ENCODE data around the gene RAB3C.
A peak's percentile ranks its signal among the peaks of the same experiment; 100 is the strongest.
"Not testable (repeated sequence)": the region's sequence is repeated elsewhere in the genome, so short reads cannot be mapped to it uniquely, and the experiment has no call there.

The RAB3C gene

DNA sequence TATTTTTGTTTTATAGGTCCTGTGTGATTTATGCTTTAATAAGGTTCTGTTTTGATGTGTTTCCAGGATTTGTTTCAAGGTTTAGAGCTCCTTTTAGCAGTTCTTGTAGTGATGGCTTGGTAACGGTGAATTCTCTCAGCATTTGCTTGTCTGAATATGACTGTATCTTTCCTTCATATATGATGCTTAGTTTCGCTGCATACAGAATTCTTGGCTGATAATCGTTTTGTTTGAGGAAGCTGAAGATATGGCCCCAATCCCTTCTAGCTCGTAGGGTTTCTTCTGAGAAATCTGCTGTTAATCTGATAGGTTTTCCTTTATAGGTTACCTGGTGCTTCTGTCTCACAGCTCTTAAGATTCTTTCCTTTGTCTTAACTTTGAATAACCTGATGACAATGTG lies 20.0 kb downstream of the RAB3C start:
- not testable (repeated sequence) for DNase-seq (ENCODE audit: low spot score)

DNA sequence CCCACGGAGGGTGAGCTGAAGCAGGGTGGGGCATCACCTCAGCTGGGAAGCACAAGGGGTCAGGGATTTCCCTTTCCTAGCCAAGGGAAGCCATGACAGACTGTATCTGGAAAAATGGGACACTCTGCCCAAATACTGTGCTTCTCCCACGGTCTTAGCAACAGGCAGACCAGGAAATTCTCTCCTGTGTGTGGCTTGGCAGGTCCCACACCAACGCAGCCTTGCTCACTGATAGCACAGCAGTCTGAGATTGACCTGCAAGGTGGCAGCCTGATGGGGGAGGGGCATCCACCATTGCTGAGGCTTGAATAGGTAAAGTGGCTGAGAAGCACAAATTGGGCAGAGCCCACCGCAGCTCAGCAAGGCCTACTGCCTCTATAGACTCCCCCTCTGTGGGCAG lies 23.2 kb downstream of the RAB3C start:
- DNase-seq (ENCODE audit: low spot score): no peak

DNA sequence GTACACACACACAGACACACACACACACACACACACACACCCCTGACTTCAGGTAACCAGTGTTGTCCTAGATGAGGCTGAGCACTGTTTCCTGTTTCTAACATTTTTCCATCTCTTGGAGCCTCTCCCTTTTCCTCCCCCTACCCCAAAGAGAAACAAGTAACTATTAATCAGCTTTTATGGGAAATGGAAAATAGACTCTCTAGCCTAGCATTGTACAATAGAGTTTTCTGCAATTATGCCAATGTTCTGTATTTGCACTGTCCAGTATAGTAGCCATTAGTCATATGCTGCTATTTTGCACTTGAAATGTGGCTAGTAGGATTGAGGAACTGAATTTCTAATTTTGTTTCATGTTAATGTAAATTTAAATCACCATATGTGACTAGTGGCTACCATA lies 33.1 kb downstream of the RAB3C start:
- no peak for DNase-seq (ENCODE audit: low spot score)

DNA sequence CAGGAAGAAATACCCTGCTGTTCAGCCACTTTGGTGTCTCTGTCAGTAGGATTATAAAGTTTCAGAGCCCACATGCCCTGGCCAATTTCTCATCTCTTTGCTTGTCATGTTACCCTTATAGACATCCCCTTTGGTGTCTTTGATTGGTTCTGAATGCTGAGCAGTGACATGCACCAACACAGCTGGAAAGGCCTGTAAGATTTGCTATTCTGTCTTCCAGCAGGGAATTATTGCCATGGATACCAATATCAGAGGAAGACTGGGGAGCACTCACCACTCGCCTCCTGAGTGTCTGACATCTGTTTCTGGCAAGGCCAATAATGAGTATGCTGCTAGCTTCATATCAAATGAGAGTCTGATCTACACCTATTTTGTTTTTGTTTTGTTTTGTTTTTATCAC lies 34.4 kb downstream of the RAB3C start:
- no peak for DNase-seq (ENCODE audit: low spot score)

DNA sequence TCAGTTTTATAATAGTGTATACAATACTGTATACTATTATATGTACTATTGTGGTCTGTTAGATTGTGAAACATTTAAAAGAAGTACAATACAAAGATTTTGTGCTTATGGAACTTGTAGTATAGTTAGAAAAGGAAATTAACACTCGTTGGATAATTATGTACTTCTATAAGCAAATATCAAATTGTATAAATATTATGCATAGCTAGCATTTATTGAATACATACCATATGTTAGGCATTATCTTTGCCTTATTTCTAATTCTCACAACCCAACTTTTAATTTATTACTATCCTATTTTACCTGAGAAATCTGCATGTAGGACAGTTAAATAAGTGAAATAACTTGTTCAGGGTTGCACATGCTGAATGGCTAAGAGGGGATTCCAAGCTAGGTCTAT lies 37.5 kb downstream of the RAB3C start:
- DNase-seq (ENCODE audit: low spot score): no peak

DNA sequence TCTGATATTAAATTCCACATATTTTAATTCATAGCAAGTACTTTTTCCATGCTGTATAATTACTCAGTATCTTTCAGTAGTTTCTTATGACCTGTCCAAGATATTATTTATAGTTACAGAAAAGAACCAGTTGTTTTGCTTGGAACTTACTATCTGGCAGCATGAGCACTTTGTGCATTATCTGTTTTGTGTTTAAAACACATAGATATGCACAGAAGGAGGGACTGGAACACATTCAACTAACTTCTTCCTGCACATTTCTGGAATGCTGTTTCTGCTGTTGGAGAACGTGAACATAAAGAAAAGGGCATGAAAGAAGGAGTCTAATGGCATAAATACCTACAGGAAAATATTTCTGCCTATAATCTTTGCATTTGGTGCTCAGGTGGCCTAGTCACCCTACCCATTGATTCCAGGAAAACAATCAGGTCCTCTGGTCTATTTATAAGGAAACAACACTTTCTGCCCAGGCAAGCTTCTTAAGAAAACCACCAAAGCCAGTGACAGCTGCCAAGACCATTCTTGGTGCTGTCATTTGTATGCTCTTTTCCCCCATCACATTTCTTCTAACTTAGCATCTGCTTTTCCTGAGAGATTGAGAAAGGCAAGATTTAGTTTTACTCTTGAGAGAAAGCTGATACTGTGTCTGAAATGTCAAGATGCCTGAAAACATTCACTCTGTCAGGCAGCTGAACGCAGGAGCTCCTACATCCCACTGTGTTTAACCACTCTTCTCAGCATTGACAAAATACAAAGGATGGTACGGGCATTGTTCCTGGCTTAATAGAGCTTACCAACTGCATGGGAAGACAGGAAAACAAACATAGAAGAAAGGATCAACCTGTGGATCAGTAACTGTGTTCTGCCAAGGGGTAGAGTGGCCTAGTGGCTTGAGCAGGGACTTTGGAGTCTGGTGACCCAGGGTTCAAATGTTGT lies 40.3 kb downstream of the RAB3C start:
- DNase-seq (ENCODE audit: low spot score): no peak

DNA sequence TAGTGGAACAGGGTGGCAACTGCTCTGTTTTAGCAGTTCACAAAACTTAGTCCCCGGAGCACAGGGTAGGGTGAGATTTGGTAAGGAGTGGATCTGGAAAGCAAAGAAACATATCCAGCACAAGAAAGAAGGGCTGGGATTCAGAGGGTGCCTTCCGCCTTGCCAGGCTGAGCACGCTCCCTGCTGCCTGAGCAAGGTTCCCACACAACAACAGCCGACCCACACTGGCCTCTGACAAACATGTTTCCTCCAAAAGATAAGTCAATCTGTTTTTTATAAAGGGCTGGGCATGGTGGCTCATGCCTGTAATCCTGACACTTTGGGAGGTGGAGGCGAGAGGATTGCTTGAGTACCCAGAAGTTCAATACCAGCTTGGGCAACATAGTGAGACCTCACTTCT lies 45.8 kb downstream of the RAB3C start:
- no peak for DNase-seq (ENCODE audit: low spot score)

DNA sequence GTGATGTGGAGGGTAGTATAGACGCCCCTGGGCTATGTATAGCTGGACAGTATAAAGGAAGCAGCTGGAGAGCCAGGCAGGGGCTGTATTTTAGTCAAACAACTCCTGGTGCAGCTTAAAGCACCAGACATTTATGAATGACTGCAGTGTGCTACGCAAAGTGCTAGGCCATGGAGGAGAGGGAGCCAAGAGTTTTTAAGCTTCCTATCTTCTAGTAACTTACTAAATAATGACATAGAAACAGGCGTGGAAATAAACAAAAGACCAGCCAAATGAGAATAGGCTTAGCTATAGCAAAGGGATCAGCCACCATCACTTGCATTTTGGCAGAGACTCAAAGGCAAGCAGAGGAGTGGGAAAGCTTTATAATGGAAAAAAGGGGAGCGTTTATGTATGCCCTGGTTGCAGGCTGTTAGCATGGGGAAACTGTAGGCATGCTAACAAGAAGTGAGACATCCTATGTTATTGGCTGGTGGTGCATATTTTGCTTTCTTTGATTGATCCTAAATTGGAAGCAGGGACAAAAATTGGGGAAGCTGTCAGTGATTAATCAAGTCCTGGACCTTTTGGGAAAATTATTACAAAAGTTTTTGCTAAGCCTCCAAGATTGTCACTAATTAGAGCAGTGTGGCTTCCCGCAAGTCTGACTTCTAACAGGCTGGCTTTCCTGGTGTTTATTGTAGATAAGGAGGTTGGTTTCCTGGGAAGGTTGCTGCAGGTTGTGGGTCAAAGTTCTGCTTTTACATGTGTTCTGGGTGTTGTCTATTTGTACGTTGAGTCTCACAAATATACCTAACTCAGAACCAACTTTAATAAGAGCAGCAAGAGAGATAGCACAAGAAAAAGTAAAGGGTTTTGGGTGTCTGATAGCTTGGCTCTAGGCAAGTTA lies 46.6 kb downstream of the RAB3C start:
- DNase-seq (ENCODE audit: low spot score): peak; percentile 12

DNA sequence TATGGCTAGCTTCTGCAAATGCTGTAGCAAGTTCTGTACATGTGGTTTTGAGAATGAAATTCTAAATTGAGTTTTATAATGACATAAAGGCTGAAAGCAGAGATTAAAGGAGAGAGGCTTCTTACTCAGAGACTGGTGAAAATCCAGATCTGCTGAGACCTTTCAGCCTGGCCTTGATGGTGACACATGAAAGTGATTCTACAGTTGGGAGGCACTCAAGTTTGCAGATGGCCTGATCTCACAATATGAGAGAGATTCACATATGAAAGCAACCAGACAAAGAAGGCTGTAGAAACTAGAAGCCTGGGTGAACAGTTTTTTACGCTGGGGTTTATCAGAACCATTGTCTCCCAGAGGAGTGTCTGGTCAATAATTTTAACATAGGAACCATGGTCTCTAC lies 49.0 kb downstream of the RAB3C start:
- DNase-seq (ENCODE audit: low spot score): no peak

DNA sequence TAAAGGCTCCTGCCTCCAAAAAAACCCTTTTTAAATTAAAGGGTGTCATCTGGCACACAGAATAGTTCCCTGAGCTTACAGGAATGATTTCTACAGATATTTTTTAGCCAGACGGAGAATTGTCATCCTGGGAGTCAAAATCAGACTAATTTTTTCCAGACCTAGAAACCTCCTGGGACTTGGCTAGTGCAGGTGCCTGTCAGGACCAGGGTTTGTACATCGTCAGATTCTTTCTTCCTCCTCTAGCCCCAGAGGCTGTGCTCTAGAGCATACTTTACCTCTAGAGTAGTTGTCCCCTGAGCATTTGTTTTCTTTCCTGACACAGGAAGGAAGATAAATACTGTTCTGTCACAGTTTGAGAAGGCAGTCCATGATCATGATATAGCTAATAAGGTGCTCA lies 52.5 kb downstream of the RAB3C start:
- DNase-seq (ENCODE audit: low spot score): no peak

DNA sequence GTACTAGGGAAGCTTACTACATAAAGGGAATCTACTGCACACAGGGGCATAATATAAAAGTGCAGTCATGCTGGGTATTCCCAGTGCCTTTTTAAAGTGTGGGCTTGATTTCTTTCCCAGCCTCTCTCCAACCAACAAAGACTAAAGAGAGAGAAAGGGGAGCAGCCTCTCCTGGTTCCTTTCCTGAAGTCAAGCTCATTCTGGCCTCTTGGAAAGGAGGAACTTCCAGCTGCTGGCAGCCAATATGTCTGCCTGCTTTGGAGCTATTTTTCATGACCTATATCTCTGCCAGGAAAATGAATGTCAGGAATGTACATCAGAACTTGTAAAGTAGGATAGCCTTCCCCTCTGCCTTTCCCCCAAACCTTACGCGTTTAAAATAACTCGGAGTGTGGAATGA lies 57.1 kb downstream of the RAB3C start:
- DNase-seq (ENCODE audit: low spot score): no peak

DNA sequence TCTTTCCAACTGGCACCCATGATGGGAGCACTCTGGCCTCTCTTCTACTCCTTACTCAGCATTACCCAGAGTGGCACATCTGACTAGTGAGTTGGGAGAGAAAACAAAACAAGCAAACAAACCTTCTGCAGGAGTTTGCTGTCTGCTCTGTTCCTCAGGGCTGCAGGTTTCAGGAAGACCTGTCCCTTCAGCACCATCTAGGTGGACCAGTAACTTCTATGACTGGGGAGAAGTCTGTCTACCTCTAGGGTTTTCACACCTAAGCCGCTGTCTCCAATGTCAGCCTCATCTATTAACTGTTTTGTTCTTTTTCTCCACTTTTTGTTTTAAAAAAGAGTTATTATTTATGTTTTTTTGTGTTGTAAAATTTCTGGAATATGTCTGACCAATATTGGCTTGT lies 58.7 kb downstream of the RAB3C start:
- DNase-seq (ENCODE audit: low spot score): no peak

DNA sequence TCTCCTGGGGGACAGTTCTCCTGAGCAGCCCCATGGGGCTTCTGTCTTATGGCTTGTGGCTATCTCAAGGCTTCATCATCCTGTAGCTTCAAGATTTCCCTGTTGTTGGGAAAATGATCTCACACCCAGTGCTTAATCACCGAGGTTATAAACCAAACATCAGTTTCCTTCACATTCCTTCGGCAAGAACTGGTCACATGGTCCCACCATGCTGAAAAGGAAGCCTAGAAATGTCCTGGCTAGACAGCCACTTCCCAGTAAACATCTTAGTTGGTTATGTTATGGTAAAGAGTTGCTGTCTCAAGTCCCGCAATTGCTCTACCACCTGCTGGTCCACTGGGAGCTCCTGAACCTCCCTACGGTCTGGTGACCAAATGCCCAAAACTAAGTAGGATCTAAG lies 66.0 kb downstream of the RAB3C start:
- DNase-seq (ENCODE audit: low spot score): no peak

DNA sequence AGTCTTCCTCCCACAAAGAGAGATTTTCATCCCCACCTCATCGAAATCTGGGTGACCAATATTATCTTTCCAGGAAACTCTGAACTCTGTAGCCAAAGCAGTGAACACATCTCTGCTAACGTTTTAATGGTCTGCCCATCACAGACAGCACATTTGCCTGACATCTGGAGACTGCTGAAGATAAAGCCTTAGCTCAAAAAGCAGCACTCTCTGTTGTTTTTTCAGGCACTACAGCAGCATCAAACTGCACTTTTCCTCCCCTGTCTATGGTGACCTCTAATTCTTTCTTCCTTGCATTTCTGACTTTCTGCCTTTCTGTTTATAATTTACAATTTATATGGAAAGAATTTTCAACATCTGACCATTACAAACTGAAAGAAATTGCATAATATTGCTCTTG lies 66.8 kb downstream of the RAB3C start:
- no peak for DNase-seq (ENCODE audit: low spot score)

DNA sequence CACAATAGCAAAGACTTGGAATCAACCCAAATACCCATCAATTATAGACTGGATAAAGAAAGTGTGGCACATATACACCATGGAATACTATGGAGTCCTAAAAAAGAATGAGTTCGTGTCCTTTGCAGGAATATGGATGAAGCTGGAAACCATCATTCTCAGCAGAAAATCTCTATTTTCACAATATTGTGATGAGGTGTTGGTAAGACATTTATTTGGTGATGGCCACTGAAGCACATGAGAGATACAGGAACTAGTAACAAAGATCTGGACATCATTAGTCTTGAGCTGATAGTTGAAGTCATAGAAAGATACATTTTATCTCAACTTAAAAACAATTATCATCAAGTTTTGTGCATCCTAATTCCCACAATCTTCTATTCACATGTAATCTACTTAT lies 70.6 kb downstream of the RAB3C start:
- DNase-seq (ENCODE audit: low spot score): no peak

DNA sequence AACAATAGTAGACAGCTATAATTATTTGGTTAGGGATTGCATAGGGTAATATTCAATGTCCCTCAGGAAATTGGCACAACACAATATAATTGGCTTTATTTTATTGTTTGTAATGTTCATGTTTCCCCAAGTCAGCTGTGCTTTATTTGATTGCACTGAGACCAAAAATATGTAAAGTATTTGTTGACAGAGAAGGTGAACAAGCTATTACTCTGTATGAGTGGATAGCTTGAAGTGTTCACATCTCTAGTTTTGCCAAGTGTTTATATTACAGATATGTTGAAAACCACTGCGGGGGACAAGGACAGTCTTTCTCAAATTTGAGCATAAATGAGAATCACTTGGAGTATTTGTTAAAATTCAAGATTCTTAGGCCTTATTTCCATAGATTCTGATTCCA lies 83.3 kb downstream of the RAB3C start:
- no peak for DNase-seq (ENCODE audit: low spot score)

DNA sequence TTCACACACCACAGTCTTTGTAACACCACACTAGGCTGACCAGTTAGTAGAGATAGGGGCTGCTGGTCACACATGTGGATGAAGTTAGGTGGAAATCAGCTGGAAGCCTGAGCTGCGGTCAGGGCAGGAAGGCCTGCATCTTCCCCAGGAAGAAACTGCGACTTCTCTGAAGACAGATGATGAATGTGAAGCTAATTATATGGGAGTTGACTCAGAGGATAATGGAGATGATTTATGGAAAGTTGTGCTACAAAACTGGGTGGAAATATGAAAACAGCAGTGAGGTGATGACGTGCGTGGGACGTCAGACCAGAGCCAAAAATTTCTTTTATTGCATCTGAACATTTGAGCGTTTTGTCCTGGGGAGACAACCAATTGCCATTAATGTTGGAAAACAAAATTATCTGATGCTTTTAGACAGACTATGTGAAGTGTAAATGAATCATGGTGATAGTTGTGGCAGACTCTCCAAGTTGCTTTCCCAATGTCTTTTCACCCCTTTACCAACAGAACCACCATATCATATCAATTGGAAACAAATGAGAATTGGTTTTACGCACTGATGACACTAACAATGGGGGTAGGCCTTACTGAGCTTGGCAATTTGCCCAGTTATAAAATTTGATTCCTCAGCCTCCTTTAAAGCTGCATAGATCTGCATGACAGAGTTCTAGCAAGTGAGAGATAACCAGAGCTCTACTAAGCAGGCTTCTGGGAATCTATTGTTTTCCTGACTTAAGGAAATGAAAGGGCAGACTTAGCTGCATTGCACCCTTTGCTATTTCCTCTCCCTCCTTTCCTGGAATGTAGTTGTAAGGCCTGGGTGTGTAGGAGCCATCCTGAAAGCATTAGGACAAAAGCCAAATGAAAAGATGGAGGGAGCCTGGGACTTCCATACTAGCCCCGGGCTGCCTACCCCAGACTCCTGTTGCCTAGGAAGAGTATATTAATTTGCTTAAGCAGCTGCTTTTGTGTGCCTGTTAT lies 84.0 kb downstream of the RAB3C start:
- DNase-seq (ENCODE audit: low spot score): no peak

DNA sequence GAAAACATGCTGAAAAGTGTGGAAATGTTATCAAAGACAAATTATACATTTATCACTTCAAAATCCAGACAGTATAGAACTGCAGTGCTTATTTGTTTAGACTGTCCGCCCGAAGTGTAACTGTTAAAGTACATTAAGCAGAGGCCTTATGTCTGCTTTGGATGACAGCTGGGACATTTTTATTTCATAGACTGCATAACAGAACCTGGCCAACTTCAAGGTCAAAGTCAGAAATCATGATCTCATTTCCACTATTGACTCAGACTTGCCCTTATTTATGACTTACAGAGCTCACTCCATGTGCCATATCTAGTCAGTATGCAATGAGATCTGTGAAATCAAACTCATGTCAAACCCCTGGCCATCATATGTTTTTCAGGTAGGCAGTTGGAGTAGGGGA lies 87.7 kb downstream of the RAB3C start:
- no peak for DNase-seq (ENCODE audit: low spot score)

DNA sequence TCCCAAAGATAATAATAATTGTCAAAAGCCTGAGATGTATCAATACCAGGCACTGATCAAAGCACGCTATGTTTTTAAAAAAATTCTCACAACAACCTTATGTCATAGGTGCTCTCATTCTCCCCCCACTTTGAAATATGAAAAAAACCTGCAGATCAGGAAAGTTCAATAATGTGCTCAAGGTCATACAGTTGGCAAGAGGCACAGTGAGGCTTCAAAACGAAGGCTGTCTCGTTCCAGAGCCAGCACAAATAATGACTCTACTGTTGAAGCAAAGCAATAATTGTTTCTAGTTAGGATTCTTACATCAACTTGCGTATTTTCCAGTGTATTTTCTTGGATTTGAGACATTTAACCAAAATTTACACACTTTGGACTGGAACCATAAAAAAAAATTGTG lies 88.3 kb downstream of the RAB3C start:
- DNase-seq (ENCODE audit: low spot score): no peak

DNA sequence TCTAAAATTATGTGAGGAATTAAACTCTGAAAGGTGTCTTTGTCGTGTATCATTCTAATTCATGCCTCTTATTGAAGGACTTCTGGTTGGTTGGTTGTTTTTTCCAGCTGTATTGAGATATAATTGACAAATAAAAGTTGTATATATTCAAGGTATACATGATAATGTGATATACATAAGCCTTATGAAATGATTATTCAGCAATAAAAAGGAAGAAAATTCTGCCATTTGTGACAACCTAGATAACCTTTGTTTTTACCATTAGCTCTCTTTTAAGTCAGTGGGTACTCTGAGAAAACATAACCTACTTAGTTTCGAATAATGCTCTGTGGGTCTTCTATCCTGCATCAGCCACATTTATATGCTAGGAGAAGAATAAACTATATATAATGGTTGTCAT lies 89.6 kb downstream of the RAB3C start:
- no peak for DNase-seq (ENCODE audit: low spot score)

DNA sequence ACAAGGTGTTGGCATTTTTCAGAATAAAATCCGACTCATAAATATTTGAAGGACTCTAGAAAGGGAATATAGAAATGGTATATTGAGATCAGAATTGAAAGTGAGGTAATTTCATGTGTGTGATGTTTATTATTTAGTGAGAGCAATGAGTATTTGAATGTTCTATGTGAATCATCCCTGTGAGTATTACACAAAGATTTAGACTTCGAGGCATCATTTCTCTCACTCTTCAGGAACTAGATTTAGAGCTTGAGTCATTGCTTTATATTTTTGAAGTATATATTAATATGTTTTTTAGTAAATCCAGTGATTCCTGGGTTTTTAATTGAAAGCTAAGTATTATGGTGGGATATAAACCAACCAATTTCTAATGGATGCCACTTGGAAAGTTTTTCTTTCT lies 91.2 kb downstream of the RAB3C start:
- DNase-seq (ENCODE audit: low spot score): no peak

DNA sequence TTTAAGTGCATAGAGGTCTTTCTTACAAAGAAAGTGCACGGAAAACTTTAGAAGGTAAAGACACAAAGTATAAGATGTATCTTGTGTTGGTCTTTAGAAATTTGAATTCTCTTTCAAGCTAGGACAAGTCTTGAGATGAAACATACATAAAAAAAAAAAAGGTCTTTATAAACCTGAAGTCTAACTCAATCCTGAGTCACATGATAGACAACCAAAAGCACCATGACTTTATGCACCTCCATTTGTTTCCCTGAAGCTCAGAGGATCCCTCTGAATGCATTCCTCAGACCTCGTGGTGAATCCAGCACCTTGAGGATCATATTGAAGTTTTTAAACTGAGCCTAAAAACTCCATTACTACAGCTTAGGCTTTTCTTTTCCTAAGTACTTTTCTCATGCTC lies 91.8 kb downstream of the RAB3C start:
- no peak for DNase-seq (ENCODE audit: low spot score)
